ENCODE data around the gene PLCB1. TPM values are rescaled to one million over a fixed set of nuclear protein-coding genes. Genes with fewer than 3 reads are reported as not detected.

Gene PLCB1
- total RNA-seq, 1 donor from 2014 or later = 10.7 TPM

DNA sequence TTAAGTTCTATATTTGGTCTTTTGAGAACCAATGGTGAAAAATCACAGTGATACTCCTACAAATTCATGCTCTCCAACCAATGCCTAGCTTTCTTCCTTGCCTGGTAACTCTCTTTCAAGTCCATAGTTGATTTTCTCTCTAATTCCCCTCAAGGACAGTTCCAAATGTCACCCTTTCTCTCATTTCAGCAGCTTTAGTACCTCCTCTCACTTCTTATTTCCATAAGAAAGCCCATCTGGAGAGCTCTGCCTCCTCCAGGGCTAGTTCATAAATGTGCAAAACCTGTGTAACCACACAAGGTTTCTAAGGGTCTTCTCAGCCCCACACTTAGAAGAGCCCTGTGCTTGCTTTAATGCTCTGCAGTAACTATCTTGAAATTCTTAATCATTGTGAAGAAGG lies 781.4 kb downstream of the PLCB1 start:
- Histone ChIP-seq H3K27ac (ENCODE audit: low read depth, low read length) (no peak overlapping the region), H3K4me2 (ENCODE audit: low read length) (no peak overlapping the region), H3K36me3 (ENCODE audit: insufficient read depth, low read length) (no peaks in the 10 kb centered on the region), H2AFZ (ENCODE audit: low read depth, low read length) (no peak overlapping the region), H3K27me3 (ENCODE audit: insufficient read depth, low read length) (no peaks in the 10 kb centered on the region), H4K20me1 (ENCODE audit: insufficient read depth, low read length) (no peaks in the 10 kb centered on the region), H3K79me2 (ENCODE audit: insufficient read depth, low read length) (no peaks in the 10 kb centered on the region), H3K4me1 (ENCODE audit: insufficient read depth, low read length) (no peaks in the 10 kb centered on the region), H3K9me3 (ENCODE audit: insufficient read depth, low read depth, low read length) (no peaks in the 10 kb centered on the region), H3K4me3 (ENCODE audit: insufficient read depth, low read depth, low read length) (no peak overlapping the region), H3K9ac (ENCODE audit: low read length) (no peak overlapping the region)
- FAIRE-seq (no peak), DNase-seq (ENCODE audit: low read depth) (no peak)
- H3K36me3 Mint-ChIP-seq (ENCODE audit: low read depth, unreplicated experiment) = no peaks in the 10 kb centered on the region
- TF ChIP-seq, protein P1, sequence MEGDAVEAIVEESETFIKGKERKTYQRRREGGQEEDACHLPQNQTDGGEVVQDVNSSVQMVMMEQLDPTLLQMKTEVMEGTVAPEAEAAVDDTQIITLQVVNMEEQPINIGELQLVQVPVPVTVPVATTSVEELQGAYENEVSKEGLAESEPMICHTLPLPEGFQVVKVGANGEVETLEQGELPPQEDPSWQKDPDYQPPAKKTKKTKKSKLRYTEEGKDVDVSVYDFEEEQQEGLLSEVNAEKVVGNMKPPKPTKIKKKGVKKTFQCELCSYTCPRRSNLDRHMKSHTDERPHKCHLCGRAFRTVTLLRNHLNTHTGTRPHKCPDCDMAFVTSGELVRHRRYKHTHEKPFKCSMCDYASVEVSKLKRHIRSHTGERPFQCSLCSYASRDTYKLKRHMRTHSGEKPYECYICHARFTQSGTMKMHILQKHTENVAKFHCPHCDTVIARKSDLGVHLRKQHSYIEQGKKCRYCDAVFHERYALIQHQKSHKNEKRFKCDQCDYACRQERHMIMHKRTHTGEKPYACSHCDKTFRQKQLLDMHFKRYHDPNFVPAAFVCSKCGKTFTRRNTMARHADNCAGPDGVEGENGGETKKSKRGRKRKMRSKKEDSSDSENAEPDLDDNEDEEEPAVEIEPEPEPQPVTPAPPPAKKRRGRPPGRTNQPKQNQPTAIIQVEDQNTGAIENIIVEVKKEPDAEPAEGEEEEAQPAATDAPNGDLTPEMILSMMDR (IDR thresholded peaks at IDR 0.05; ENCODE audit: insufficient read depth, low read depth, low read length) = no peak
- no peak for TF ChIP-seq EZH2 (IDR thresholded peaks at IDR 0.05; ENCODE audit: insufficient read depth, low read length)
- no peaks in the 10 kb centered on the region for H3K4me1 Mint-ChIP-seq (ENCODE audit: low read depth, unreplicated experiment)
- H3K4me3 Mint-ChIP-seq (ENCODE audit: unreplicated experiment) = no peak overlapping the region
- no peaks in the 10 kb centered on the region for H3K27me3 Mint-ChIP-seq (ENCODE audit: low read depth, unreplicated experiment)
- peaks cover 4% of the 10 kb centered on the region for H3K9me3 Mint-ChIP-seq (ENCODE audit: unreplicated experiment)
- H3K27ac Mint-ChIP-seq (ENCODE audit: unreplicated experiment) = no peak overlapping the region

DNA sequence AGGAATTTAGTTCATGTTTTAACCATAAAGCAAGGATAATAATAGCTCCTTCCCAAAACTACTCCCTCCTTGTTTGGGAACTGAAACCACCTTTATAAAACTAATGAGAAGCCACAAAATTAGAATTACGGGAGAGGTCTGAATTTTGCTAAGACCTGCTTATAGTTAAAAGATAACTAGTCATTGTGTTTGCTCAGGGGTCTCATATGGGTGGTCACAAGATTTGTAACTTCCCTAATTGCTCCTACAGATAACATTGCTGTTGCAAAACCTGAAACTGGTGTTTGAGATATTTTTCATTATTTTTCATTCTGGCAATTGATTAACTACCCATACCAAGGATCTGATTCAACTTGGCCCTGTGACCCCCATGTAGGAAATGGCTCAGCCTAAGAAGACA lies 782.4 kb downstream of the PLCB1 start:
- no peak for FAIRE-seq

DNA sequence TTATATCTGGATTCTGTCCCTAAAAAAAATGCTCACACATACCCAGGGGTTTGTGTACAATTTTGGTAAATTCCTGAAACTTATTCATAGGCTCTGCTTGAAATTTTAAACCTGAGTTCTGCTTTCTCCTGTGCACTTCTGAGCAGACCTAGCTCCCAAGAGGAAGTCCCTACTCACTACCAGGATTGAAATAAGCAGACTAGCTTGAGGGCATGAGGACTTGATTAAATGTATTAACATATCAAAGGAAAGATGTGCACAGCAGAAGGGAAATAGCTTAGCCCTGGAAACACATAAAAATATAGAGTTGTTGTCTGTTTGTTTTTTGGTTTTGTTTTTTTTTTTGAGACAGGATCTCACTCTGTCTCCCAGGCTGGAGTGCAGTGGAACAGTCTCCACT lies 785.0 kb downstream of the PLCB1 start:
- Histone ChIP-seq H4K20me1 (ENCODE audit: insufficient read depth, low read length) (no peaks in the 10 kb centered on the region), H3K9ac (ENCODE audit: low read length) (no peak overlapping the region), H3K79me2 (ENCODE audit: insufficient read depth, low read length) (no peaks in the 10 kb centered on the region), H3K9me3 (ENCODE audit: insufficient read depth, low read depth, low read length) (no peaks in the 10 kb centered on the region), H2AFZ (ENCODE audit: low read depth, low read length) (no peak overlapping the region), H3K27me3 (ENCODE audit: insufficient read depth, low read length) (peaks cover 2% of the 10 kb centered on the region), H3K4me1 (ENCODE audit: insufficient read depth, low read length) (no peaks in the 10 kb centered on the region), H3K36me3 (ENCODE audit: insufficient read depth, low read length) (no peaks in the 10 kb centered on the region), H3K27ac (ENCODE audit: low read depth, low read length) (no peak overlapping the region), H3K4me2 (ENCODE audit: low read length) (no peak overlapping the region), H3K4me3 (ENCODE audit: insufficient read depth, low read depth, low read length) (no peak overlapping the region)
- Mint-ChIP-seq H3K9me3 (ENCODE audit: unreplicated experiment) (peaks cover 4% of the 10 kb centered on the region), H3K36me3 (ENCODE audit: low read depth, unreplicated experiment) (no peaks in the 10 kb centered on the region), H3K4me1 (ENCODE audit: low read depth, unreplicated experiment) (no peaks in the 10 kb centered on the region), H3K27me3 (ENCODE audit: low read depth, unreplicated experiment) (no peaks in the 10 kb centered on the region), H3K4me3 (ENCODE audit: unreplicated experiment) (no peak overlapping the region), H3K27ac (ENCODE audit: unreplicated experiment) (no peak overlapping the region)
- DNase-seq (ENCODE audit: low read depth) (no peak), FAIRE-seq (no peak)
- no peak for TF ChIP-seq EZH2 (IDR thresholded peaks at IDR 0.05; ENCODE audit: insufficient read depth, low read length)
- TF ChIP-seq, protein P1 (IDR thresholded peaks at IDR 0.05; ENCODE audit: insufficient read depth, low read depth, low read length) = no peak

More for the DNA sequence above, 782.4 kb downstream of the PLCB1 start:
- Mint-ChIP-seq H3K27me3 (ENCODE audit: low read depth, unreplicated experiment) (no peaks in the 10 kb centered on the region), H3K4me3 (ENCODE audit: unreplicated experiment) (no peak overlapping the region), H3K9me3 (ENCODE audit: unreplicated experiment) (peaks cover 4% of the 10 kb centered on the region), H3K4me1 (ENCODE audit: low read depth, unreplicated experiment) (no peaks in the 10 kb centered on the region), H3K36me3 (ENCODE audit: low read depth, unreplicated experiment) (no peaks in the 10 kb centered on the region), H3K27ac (ENCODE audit: unreplicated experiment) (no peak overlapping the region)
- Histone ChIP-seq H4K20me1 (ENCODE audit: insufficient read depth, low read length) (no peaks in the 10 kb centered on the region), H3K4me1 (ENCODE audit: insufficient read depth, low read length) (no peaks in the 10 kb centered on the region), H3K27me3 (ENCODE audit: insufficient read depth, low read length) (no peaks in the 10 kb centered on the region), H3K9ac (ENCODE audit: low read length) (no peak overlapping the region), H2AFZ (ENCODE audit: low read depth, low read length) (no peak overlapping the region), H3K4me3 (ENCODE audit: insufficient read depth, low read depth, low read length) (no peak overlapping the region), H3K4me2 (ENCODE audit: low read length) (no peak overlapping the region), H3K79me2 (ENCODE audit: insufficient read depth, low read length) (no peaks in the 10 kb centered on the region), H3K36me3 (ENCODE audit: insufficient read depth, low read length) (no peaks in the 10 kb centered on the region), H3K27ac (ENCODE audit: low read depth, low read length) (no peak overlapping the region), H3K9me3 (ENCODE audit: insufficient read depth, low read depth, low read length) (no peaks in the 10 kb centered on the region)
- no peak for DNase-seq (ENCODE audit: low read depth)
- no peak for TF ChIP-seq EZH2 (IDR thresholded peaks at IDR 0.05; ENCODE audit: insufficient read depth, low read length)
- TF ChIP-seq, protein P1 (IDR thresholded peaks at IDR 0.05; ENCODE audit: insufficient read depth, low read depth, low read length) = no peak

Data from astrocyte (in vitro differentiated cells and primary cell).